Fibroblast of pulmonary artery (primary cell): Measurements from ENCODE around the gene BMI1.

Experiments used
- DNase-seq: peaks from one replicate; pipeline ENCODE4 v3.0.0-alpha.2; 2010; ENCODE audit warnings: low read depth
- H3K4me3 ChIP-seq: replicated peaks from 2 replicates; pipeline ENCODE4 v1.5.1; 2011; ENCODE audit warnings: low read depth, mild to moderate bottlenecking, control low read depth, low read length, moderate library complexity
- TF ChIP-seq, protein P1 (sequence below): IDR thresholded peaks from 2 replicates; pipeline ENCODE4 v1.5.1; 2011; ENCODE audit warnings: mild to moderate bottlenecking, control low read depth, low read length, inconsistent platforms; ENCODE audit errors: missing control alignments

The BMI1 gene

GRCh38 chr10:22320591-22321155, at the start of gene BMI1:
Gene BMI1 (plus strand): TSS chr10:22321099. CDS start chr10:22326450, 5,351 bp downstream.
- peak; percentile 80 for DNase-seq
- peak within 1 kb of the TSS; percentile 69 for H3K4me3 ChIP-seq
- TF ChIP-seq, protein P1, sequence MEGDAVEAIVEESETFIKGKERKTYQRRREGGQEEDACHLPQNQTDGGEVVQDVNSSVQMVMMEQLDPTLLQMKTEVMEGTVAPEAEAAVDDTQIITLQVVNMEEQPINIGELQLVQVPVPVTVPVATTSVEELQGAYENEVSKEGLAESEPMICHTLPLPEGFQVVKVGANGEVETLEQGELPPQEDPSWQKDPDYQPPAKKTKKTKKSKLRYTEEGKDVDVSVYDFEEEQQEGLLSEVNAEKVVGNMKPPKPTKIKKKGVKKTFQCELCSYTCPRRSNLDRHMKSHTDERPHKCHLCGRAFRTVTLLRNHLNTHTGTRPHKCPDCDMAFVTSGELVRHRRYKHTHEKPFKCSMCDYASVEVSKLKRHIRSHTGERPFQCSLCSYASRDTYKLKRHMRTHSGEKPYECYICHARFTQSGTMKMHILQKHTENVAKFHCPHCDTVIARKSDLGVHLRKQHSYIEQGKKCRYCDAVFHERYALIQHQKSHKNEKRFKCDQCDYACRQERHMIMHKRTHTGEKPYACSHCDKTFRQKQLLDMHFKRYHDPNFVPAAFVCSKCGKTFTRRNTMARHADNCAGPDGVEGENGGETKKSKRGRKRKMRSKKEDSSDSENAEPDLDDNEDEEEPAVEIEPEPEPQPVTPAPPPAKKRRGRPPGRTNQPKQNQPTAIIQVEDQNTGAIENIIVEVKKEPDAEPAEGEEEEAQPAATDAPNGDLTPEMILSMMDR = no peak

DNA sequence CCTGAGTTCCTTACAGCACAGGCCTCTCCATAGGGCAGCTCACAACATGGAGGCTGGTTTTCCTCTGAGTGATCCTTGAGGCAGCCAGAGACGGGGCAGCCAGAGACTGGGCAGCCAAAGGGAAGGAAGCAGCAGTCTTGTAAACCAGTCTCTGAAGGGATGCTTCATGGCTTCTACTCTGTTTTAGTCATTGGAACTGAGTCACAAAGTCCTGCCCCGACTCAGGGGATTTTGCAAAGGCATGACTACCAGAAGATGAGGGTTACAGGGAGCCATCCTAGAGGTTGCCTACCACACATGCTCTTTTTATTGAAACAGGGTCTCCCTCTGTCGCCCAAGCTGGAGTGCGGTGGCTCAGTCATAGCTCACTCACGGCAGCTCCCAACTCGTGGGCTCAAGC, 49.1 kb upstream of the BMI1 start:
- no peak overlapping the region for H3K4me3 ChIP-seq
- TF ChIP-seq, protein P1 = no peak
- no peak for DNase-seq

- no peak for DNase-seq
- TF ChIP-seq, protein P1 = no peak
- no peak overlapping the region for H3K4me3 ChIP-seq
Observed at GRCh38 chr10:22278441-22278782, 42.5 kb upstream of the BMI1 start.

DNA sequence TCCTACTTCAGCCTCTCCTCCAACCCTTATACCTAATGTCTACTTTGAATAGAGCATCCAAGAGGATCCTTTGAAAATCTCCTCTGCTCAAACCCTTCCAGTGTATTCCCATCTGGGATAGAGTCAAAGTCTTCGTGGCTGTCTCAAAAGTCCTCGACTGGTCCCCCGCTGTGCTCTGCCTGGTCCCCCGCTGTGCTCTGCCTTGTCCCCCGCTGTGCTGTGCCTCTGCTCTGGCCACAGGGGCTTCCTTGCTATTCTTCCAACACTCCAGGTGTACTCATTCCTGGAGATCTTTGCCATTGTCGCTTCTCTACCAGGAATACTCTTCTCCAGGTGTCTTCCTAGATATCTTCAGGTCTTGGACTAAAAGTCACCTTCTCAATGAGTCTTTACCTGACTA, 40.8 kb upstream of the BMI1 start:
- DNase-seq = no peak
- TF ChIP-seq, protein P1 = no peak
- H3K4me3 ChIP-seq = no peak overlapping the region

GRCh38 chr10:22285130-22285529, 35.8 kb upstream of the BMI1 start:
- no peak for DNase-seq
- TF ChIP-seq, protein P1 = no peak
- no peak overlapping the region for H3K4me3 ChIP-seq

DNA sequence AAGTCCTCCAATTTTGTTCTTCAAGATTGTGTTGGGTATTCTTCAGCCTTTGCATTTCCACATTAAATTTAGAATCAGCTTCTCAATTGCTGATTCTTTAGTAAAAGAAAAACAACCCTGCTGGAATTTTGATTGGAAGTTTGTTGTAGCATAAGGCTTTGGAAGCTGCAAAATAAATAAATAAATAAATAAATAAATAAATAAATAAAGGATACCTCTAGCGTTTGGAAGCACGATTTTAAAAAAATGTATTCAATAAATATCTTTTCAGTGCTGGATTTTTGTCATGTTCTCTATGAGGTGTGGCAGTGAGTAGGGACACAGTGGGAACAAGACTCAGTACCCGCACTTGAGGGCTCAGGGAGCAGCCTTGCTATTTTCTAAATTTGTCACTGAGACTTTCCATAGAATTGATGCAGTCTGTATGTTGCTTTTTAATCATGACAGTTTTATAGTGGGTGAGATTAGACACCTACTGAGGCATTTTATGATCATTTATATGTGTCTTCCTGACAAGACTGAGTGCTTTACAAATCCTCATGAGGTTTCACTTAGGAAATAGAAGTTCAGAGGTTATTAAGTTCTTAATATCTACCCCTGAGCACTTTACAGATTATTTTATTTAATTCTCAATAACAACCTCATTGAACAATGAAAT, 27.0 kb upstream of the BMI1 start:
- no peak for DNase-seq
- H3K4me3 ChIP-seq = no peak overlapping the region
- TF ChIP-seq, protein P1 = no peak

DNA sequence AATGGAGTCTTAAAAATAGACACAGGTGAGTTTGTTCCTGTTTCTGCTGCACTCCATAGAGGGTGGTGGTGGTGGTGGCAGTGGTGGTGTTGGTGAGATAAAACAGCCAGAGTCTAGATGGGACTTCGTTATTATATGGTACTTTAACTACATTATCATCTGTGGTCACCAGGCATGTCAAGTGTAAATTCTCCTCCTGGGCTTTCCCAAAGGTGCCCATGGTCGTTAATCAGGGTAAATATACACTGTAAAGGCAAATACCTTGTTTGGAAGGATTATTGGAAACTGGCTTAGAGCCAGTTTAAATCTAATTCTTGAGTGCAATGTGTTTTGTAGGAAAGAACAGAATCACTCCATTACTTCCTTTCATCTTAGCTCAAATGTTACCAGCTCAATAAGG, 26.2 kb upstream of the BMI1 start:
- TF ChIP-seq, protein P1 = no peak
- H3K4me3 ChIP-seq = no peak overlapping the region
- DNase-seq = no peak
